SIG-M5 treated with dmso at 0.1 percent for 504 hours (cell line): Measurements from ENCODE around the gene PPM1L.
A peak's percentile ranks its signal among the peaks of the same experiment; 100 is the strongest.

Experiments
- DNase-seq: peaks from one replicate; lab custom pipeline; 2025; ENCODE audit not compliant: unreplicated experiment; lab: John Stamatoyannopoulos, UW

The PPM1L gene

DNA sequence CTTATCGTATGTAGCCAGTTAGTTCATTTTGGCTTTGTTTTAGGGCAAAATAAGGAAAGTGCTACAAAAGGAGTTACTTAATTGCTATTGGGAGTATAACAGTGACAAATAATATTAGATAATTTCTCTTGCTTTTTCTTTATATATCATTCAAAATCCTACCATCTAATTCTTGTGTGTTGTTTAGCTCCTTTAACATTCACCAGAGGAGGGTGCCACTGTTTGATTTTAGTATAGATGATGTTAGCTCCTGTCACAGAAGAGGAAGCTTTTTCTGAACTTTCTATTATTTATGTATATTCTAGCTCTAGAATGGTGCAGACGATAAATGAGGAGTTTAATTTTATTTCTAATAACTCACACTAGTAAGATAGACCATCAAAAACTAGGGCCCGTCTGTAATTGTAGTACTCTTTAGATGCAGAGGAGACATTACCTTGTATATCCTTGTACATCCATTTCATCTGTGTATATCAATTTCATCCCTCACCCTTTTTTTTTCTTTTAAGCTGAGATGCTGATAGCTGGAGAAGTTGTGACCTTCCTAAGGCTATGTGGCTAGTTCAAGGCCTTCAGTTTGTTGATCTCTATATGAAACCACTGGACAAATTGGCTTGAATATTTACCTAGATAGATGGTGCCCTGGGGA is 3.0 kb downstream of the PPM1L start:
- no peak for DNase-seq

DNA sequence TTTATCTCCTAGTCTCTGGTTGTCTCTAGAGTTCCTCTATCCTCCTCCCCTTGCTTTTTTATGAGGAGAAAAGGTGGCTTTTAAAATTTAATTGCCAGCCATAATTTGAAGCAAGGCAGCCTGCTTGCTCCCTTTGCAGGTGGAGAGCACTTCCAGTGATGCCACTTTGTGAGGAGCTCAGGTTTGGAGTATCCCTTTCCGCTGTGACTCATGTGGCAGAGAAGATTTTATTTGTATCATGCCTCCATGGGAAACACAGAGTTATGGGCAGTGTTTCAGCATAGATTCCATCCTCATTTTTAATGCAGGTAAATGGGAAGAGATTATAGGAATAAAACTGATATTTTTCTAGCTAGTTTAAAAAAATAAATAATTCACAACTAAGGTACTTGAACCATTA is 7.0 kb downstream of the PPM1L start:
- DNase-seq: no peak

DNA sequence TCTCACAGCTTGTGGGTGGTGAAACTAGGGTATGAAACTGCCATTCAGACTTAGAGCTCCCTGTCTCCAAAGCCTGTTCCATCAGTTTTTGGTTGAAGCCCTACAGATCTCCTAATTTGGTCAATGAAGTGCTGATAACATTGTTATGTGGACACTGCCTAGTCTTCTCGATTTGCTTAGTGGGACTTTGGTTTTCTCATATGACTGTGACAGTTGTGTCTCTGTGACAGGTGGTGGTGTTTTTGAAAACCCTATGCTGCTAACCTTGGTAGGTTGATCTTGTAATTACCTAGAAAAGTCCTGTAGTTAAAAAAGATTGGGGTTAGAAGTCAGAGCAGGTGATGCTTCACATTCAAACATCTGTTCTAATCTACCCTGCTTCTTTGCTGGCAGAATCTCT is 9.2 kb downstream of the PPM1L start:
- DNase-seq: no peak

DNA sequence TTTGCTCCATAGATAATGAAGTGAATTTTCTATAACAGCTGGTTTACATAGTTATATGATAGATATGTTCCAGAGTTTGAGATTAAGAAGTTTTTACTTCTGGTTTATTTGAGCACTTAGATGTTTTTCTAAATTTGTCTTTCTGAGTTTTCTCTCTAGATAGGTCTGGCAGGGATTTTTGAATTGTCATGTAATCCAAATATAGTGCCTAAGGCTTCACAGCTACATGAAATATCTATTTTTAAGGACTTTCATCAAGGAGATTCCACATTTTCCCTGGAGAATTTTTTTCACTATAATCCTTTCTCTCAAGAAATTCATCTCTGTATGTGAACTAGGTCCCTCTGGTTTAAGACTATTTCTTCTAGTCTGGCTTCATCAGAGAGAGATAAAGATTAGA is 12.0 kb downstream of the PPM1L start:
- DNase-seq: no peak

DNA sequence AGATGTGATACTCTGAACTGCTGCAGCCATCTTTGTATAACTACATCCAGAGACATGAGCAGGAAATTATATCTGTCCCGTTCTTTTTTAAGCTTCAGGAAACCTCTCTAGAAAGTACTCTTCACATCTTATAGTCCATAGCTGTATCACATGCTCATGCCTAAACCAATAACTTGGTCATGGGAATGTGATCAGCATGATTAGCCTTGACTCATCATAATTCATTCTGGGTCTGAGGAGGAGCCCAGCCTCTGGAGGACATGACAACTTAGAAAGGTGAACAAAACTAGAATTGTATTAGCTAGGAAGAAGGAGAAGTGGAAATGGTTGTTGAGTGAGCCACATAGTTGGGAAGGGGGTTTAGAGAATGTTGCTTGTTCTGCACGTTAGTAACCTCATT is 12.9 kb downstream of the PPM1L start:
- DNase-seq: no peak

DNA sequence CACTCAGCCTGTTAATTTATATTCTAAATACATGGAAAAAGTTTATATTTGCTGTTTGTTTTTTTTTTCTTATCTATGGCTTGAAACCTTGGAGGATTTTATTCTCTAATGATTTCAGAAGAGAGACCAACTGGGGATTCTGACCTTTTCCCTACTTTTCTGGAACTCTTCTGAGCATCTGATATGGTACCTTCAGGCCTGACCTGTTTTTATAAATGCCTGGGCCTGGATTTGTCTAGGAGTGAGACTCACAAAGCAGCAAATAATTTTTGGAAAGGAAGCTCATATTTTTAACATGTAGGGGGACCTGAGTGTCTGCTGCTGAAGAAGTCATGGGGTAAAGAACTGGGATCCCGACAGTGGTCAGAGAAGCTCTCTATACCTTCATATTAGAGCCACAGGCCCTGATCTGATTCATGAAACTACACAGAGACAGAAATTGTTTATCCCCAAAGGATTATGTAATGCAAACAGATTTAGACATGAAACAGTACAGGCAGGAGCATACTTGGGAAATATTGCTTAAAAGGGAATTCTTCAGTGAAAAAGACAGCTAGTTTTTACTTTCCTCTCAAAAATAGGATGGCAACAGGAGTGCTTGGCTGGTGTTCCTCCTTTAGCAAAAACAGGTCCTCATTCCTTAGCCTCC is 15.9 kb downstream of the PPM1L start:
- DNase-seq: no peak

DNA sequence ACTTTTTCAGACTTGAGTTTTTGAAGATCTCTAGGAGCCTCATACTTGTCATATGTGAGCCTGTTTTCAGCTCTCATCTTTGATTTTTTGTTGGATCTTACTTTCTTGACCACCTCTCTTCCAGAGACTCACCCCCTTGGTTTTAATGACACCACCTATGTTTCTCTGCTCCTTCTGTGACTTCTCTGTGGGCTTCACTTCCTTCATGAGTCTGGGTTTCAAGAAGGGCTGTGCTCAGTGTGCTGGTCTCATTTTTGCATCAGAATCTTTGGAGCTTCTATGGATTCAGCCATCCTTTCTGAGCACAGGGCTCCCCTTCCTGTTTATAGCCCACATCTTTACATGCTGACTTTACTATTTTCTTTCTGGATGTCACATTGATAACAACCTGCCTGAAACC is 17.7 kb downstream of the PPM1L start:
- no peak for DNase-seq

DNA sequence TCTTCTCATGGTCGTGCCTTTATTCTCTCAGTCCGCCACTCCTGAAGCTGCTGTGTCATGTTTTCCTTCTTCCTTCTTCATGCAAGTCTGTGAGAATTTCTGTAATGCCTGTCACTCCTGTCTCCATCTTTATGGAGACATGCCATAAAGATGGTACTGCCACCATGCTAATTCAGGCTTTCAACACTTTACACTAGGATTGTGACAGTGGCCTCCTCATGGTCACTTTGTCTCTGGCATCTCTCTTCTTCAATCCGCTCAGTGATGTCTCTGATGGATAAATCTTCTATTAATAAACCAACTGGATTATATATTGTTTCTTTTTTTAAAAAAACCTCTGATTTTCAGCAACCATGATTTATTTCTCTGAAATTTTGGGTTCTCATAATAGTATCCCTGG is 18.1 kb downstream of the PPM1L start:
- DNase-seq: no peak

DNA sequence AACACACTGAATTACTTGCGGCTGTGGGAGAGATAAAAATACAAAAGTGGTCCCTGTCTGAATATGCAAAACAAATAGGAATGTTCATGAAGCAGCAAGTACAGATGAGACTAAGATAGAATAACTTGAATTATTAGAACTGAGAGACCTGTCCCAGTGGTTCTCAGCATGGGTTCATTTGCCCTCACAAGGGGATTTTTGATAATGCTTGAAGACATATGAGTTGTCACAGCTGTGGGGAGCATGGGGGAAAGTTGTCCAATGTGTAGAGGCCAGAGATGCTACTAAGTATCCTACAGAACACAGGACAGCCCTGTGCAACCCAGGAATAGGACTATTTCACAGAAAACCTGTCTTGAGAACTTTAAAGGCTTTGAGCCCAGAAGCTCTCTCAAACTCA is 22.4 kb downstream of the PPM1L start:
- DNase-seq: no peak

DNA sequence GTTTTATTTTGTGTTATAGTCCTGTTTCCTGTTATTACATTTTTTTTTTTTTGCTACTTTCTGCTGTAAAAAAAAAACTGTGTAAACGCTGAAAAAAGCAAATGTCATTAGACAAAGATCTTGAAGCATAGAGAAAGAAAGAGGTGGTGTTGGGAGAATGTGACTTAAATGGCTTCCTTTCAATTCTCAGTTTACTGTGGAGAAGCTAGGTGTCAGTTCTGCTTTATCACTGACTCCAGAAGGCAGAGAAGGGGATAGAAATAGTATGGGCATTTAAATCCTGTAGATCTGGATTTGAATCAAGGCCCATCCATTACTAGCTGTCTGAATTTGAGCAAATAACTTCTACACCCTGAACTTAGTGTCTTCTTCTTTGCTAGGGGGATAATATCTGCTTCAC is 23.0 kb downstream of the PPM1L start:
- DNase-seq: no peak

DNA sequence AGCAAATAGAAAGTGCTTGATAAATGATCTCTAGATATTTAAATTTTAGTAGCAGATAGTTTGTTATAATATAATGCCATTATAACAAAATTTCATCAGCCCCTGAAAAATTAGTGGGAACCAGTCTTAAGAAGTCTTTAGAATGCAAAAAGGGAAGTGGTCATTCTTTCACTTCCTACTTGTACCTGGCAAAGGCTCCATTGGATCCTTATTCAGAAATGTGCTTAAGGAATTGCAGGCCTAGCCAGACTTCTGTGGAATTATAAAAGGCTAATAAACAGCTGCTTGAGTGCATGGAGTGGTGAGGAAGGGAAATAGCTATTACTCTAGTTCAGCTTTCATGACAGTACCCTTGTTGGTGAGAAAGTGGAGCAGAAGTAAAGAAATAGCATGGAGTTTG is 24.2 kb downstream of the PPM1L start:
- DNase-seq: peak; percentile 73

DNA sequence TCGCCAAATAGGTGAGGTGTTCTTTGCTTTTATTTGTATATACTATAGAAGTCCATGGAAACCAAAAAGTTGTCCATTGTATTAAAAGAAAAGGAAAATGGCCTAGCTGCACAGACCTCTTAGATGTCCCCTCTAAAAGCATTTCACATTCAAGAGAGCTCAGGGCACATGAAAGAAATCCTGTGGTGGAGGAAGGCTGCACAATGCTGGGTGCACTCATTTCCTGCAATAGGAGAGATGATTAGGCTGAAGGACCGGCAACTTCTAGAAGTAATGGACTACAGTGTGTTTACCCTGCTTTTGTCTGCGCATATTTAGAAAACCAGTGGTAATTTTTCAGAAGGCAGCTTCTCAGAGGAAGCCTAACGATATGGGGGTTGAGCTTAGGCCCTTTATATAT is 25.4 kb downstream of the PPM1L start:
- DNase-seq: no peak

DNA sequence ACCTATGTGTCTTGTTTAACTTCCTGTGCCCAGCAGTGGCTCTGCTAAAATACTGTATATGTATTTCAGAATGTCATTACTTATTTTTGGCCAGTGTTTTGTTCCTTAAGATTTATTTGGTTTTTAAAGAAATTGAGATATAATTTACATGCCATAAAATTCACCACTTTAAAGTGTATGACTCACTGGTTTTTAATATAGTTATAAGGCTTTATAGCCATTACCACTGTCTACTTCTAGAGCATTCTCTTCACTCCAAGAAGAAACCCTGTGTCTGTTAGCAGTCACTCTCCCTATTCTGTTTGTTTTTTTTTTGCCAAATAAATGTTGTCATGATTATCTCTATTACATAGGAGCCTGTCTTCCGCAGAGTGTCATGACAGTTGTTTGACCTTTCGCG is 25.8 kb downstream of the PPM1L start:
- DNase-seq: no peak

DNA sequence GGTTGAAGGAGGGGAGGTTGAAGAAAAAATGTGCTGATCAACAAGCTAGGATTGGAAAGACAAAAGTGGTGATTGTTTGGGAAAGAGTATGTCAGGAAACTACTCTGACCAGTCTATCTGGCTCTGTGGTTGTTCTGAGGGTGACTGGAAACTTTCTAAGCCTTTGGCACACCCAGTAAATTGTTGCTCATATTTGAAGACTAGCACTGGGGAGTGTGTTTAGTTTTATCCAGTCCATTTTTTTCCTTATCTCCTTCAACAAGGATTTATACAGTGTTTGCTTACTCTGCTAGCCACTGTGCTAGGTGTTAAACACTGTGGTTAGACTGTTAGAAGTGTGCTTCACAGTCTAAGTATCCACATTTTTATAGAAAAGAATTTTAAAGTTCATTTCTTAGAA is 28.8 kb downstream of the PPM1L start:
- peak; percentile 55 for DNase-seq

DNA sequence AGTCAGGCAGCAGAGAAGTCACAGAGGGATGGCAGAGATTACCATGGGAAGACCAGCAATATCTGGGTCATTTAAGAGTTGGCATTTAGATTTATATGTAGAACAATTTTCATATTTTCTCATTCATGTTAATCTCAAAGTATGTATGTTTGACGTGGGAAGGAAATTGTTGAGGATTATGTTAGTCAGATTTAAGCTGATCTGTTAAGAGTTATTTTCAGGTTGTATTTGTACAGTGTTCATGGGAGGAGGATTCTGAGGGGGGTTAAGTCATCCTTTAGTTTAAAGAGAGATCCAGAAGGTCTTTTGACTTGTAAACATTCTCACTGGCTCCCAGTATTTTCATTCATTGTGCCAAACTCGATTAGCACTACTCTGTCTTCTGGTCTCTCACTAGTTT is 34.7 kb downstream of the PPM1L start:
- DNase-seq: no peak

DNA sequence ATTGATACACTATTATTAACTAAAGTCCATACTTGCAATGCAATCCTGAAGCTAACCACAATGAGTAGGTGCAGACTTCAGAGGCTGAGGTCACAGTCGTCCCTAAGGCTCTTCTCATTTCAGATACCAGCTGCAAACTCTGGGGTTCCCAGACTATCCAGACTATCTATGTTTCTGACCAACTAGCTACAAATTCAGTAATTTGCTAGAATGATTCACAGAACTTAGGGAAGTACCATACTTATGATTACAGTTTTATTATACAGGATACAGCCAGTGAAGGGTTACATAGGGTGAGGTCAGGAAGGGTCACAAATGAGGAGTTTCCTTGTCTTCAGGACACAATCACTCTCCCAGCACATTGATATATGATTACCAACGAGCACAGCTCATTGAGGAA is 36.5 kb downstream of the PPM1L start:
- DNase-seq: no peak

DNA sequence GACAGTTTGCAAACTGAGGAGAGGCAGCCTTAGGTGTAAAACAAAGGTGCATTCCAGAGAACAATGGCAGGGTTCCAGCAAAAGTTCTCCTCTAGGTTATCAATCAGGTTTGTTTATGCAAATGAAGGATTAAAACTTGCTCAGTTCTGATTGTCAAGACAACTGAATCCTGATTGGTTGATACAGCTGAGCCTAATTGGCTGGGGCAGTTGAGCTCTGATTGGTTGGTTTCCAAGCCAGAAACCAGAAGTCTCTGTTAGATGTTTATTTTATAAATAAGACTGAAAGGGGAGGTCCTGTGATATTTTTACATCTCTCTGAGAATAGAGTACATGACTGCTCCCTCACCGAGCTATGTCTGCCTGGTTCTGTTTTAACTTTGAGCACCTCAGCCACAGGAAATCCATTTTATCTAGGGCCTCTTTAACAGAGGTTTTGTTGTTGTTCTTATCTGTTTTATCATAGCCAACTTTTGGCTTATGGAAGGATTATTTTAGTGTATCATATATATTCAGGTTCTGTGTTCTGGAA is 37.8 kb downstream of the PPM1L start:
- no peak for DNase-seq

DNA sequence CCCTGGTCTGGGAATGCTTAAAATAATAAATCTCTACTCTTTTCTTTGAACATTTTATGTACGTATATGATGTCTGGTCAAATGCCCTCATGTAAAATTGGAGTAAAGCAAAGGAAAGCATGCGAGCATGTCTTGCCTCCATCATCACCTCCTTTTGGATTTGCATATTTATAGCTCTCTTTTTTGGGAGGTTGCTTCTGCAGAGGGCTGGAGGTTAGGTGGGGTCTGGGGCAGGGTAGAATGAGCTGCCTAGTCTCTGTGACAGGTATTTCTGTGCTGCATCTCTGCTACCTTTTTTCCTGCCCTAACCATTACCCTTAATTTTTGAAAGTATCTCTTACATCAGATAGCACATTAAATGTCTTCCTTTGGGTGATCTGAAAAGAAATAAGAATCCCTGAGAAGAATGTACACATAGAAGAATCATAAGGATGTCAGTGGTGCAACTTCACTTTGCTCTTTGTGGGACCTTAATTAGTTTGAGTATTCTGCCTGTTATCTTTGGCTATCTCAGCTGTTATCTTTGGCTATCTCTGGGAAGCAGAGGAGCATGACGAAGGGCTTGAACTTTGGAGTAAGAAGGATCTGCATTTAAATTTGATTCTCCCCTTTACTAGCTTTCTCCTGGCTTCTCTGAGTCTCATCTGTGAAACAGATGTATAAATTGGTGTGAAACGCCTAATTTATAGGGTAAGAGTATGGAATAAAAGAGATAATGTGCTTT is 40.2 kb downstream of the PPM1L start:
- no peak for DNase-seq

DNA sequence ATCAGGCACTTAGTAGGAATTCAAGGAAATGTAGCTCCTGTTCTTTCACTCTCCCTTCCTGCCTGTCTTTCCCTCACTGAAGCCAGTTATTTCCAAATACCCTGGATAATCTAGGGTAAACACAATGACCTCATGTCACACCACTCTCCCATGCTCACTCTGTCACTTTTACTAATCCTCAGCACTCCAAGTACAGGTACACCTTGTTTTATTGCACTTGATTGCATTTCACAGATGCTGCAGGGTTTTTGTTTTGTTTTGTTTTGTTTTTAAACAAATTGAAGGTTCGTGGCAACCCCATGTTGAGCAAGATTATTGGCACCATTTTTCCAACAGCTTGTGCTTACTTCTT is 40.8 kb downstream of the PPM1L start:
- no peak for DNase-seq

DNA sequence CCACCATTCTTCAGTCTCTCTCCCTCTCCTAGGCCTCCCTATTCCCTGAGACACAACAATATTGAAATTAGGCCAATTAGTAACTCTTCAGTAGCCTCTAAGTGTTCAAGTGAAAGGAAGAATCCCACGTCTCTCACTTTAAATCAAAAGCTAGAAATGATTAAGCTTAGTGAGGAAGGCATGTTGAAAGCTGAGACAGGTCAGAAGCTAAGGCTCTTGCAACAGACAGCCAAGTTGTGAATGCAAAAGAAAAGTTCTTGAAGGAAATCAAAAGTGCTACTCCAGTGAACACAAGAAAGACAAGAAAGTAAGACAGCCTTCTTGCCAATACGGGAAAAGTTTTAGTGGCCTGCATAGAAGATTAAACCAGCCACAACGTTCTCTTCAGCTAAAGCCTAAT is 41.3 kb downstream of the PPM1L start:
- DNase-seq: no peak

DNA sequence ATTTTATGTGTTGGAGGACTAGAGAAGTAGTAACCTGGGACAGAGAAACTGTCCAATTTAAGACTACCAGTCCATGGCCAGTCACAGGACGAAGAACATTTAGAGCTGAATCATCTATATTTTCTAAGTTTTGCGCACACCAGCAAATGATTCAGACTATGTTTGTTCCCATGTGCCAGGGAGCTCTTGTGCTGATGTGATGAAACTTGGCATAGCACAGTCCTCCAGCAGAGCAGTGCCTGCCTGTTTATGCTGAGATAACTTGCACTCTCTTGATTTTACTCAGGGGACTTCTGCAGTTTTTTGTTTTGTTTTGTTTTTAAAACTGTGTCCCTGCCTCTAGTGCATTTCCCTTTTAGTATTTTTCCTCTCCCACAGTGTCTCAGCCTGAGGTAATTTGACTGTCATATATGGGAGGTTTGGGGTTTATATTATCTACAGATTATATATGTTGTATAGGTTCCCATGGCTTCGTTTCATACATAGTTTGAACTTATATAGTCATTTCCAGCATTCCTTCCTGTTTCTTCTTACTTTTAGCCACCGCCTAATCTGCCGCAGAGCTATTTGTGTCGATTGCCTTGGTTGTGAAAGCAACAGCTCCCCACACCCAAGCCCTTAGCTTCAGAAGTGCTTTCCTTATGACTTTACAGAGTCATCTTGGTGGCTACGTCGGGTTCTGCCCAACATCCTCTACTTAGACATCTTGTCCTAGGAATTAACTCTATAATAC is 45.5 kb downstream of the PPM1L start:
- DNase-seq: peak; percentile 98

DNA sequence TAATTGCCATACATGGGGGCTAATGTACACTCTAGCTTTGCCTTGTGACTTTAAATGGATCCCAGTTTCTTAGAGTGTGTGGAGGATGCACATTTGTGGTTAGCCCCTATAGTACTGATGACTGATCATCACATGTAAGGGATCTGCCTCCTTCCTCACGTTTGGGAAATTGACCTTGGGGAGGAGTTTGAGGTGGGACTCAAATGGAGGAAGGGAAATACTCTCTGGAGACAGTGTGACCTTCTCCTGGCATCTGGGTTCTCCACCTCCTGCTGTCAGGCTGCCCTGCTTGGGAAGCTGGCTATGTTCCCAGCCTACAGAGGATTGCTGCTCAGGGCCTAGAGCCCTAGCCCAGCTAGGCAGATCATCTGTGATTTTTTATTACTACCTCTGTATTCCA is 48.7 kb downstream of the PPM1L start:
- DNase-seq: no peak
